Loucy (cell line): ENCODE data around the gene PIGT.

Experiments used
- H2AFZ ChIP-seq: fragments of 200-600 bp; sonication (generic); 2 replicates; pipeline ENCODE4 v1.6.0; 2016; ENCODE audit warnings: antibody characterized with exemption, mild to moderate bottlenecking, low read length, moderate library complexity
- H3F3A ChIP-seq: fragments of 200-600 bp; 2 replicates; pipeline ENCODE4 v1.6.0; 2016; ENCODE audit warnings: antibody characterized with exemption, low read depth, mild to moderate bottlenecking
- H3K27me3 ChIP-seq: fragments of 200-600 bp; sonication (generic); 2 replicates; pipeline ENCODE4 v1.6.1; 2014; ENCODE audit warnings: low read length, mild to moderate bottlenecking; ENCODE audit not compliant: insufficient read depth, poor library complexity, severe bottlenecking
- H3K36me3 ChIP-seq: fragments of 200-600 bp; sonication (generic); 2 replicates; pipeline ENCODE4 v1.6.1; 2016; ENCODE audit warnings: low read length; ENCODE audit not compliant: insufficient read depth
- H3K4me1 ChIP-seq: fragments of 200-600 bp; sonication (generic); 2 replicates; pipeline ENCODE4 v1.5.1; 2014; ENCODE audit warnings: low read length, mild to moderate bottlenecking; ENCODE audit not compliant: insufficient read depth, poor library complexity, severe bottlenecking
- H3K4me2 ChIP-seq: fragments of 200-600 bp; sonication (generic); 2 replicates; pipeline ENCODE4 v1.6.0; 2014; ENCODE audit warnings: antibody characterized with exemption, low read length, low read depth, mild to moderate bottlenecking; ENCODE audit not compliant: poor library complexity, severe bottlenecking
- H3K4me3 ChIP-seq: fragments of 200-600 bp; sonication (generic); 2 replicates; pipeline ENCODE4 v1.5.1; 2014; ENCODE audit warnings: low read length, mild to moderate bottlenecking, mixed read lengths; ENCODE audit not compliant: poor library complexity, severe bottlenecking
- H3K79me2 ChIP-seq: fragments of 200-600 bp; sonication (generic); 2 replicates; pipeline ENCODE4 v1.6.1; 2014; ENCODE audit warnings: low read length; ENCODE audit not compliant: insufficient read depth
- H3K9ac ChIP-seq: fragments of 200-600 bp; sonication (generic); 2 replicates; pipeline ENCODE4 v1.6.0; 2014; ENCODE audit warnings: mild to moderate bottlenecking, low read depth, low read length, moderate library complexity; ENCODE audit not compliant: poor library complexity, severe bottlenecking
- H3K9me2 ChIP-seq: fragments of 200-600 bp; sonication (generic); replicated peaks from 2 replicates; pipeline ENCODE4 v1.6.1; 2016; ENCODE audit warnings: low read depth, low read length, mixed read lengths
- H3K9me3 ChIP-seq: fragments of 200-600 bp; sonication (generic); 2 replicates; pipeline ENCODE4 v1.6.1; 2014; ENCODE audit warnings: mild to moderate bottlenecking, antibody characterized with exemption, low read length, low read depth; ENCODE audit not compliant: insufficient read depth
- H4K20me1 ChIP-seq: fragments of 200-600 bp; sonication (generic); 2 replicates; pipeline ENCODE4 v1.6.0; 2014; ENCODE audit warnings: antibody characterized with exemption, low read length, mild to moderate bottlenecking; ENCODE audit not compliant: insufficient read depth, poor library complexity, severe bottlenecking
- CTCF ChIP-seq: fragments of 200-600 bp; sonication (generic); conservative IDR thresholded peaks from 2 replicates; pipeline ENCODE4 v1.5.1; 2014; ENCODE audit warnings: mild to moderate bottlenecking, antibody characterized with exemption, low read length
- EZH2phosphoT487 ChIP-seq: fragments of 200-600 bp; IDR thresholded peaks from 2 replicates; pipeline ENCODE4 v1.6.1; 2018; ENCODE audit warnings: antibody characterized with exemption, mild to moderate bottlenecking, moderate library complexity, borderline replicate concordance

Gene PIGT

GRCh38 chr20:45456632-45457031, 40.7 kb downstream of the PIGT start:
- H3K4me2 ChIP-seq = no peak overlapping the region
- H2AFZ ChIP-seq = no peak overlapping the region
- H3K9me2 ChIP-seq = no peaks in the 10 kb centered on the region
- no peak overlapping the region for H3K9ac ChIP-seq
- H3K27me3 ChIP-seq = no peaks in the 10 kb centered on the region
- H3K4me3 ChIP-seq = no peak overlapping the region
- no peaks in the 10 kb centered on the region for H3K9me3 ChIP-seq
- H3F3A ChIP-seq = no peaks in the 10 kb centered on the region
- no peaks in the 10 kb centered on the region for H3K36me3 ChIP-seq
- H3K4me1 ChIP-seq = no peaks in the 10 kb centered on the region
- H4K20me1 ChIP-seq = no peaks in the 10 kb centered on the region
- H3K79me2 ChIP-seq = no peaks in the 10 kb centered on the region
- TF ChIP-seq CTCF (peak; percentile 76), EZH2phosphoT487 (no peak)

GRCh38 chr20:45459606-45460005, 43.7 kb downstream of the PIGT start:
- Histone ChIP-seq H3K4me2 (no peak overlapping the region), H4K20me1 (no peaks in the 10 kb centered on the region), H3K9ac (no peak overlapping the region), H3K79me2 (no peaks in the 10 kb centered on the region), H3K4me3 (no peak overlapping the region), H2AFZ (no peak overlapping the region), H3K9me2 (no peaks in the 10 kb centered on the region), H3K36me3 (no peaks in the 10 kb centered on the region), H3K27me3 (no peaks in the 10 kb centered on the region), H3K4me1 (no peaks in the 10 kb centered on the region), H3F3A (no peaks in the 10 kb centered on the region), H3K9me3 (no peaks in the 10 kb centered on the region)
- no peak for TF ChIP-seq EZH2phosphoT487
- peak; percentile 46 for TF ChIP-seq CTCF

GRCh38 chr20:45461225-45461624, 45.3 kb downstream of the PIGT start:
- Histone ChIP-seq H3K27me3 (no peaks in the 10 kb centered on the region), H3K9ac (no peak overlapping the region), H3K9me3 (no peaks in the 10 kb centered on the region), H3K36me3 (no peaks in the 10 kb centered on the region), H3K4me1 (no peaks in the 10 kb centered on the region), H3K4me3 (no peak overlapping the region), H4K20me1 (no peaks in the 10 kb centered on the region), H3F3A (no peaks in the 10 kb centered on the region), H3K4me2 (no peak overlapping the region), H3K79me2 (no peaks in the 10 kb centered on the region), H3K9me2 (no peaks in the 10 kb centered on the region), H2AFZ (no peak overlapping the region)
- TF ChIP-seq EZH2phosphoT487 = no peak
- TF ChIP-seq CTCF = no peak
